Measurements from ENCODE around the gene METTL6. TPM values are rescaled to one million over a fixed set of nuclear protein-coding genes. Genes with fewer than 3 reads are reported as not detected.

METTL6 gene
- total and polyA plus RNA-seq, 12 donors: 6.2 to 34.2 (median 13.1) TPM

- Histone ChIP-seq H3K4me3 (no peak overlapping the region), H3K9me3 (replicated peaks in 1 of 3) (peaks cover 0 to 4% (median 0%) of the 10 kb centered on the region in 3 donors), H3K36me3 (replicated peaks in 1 of 2) (no peaks in the 10 kb centered on the region), H3K27ac (peak overlapping the region in 4 of 5 donors; percentile 50 to 83 (median 63)), H3K4me1 (replicated peaks in 1 of 2) (peaks cover 41 to 50% of the 10 kb centered on the region in 2 donors), H3K27me3 (no peaks in the 10 kb centered on the region)
- intact Hi-C loops (cut with DNase I): loop anchor here in 1 of 2 donors (10.0 kb wide), 1 partner anchor 120 kb away; no protein-coding TSS in a partner anchor
- 80 to 88% (median 87%) methylated on average over 4 of the region's 4 CpGs for WGBS, 4 donors
- DNase-seq: peak in 5 of 7 donors; percentile 10 to 55 (median 35)
- TF ChIP-seq POLR2A (IDR thresholded peaks at IDR 0.05) (no peak), CTCF (IDR thresholded peaks at IDR 0.05) (no peak)
Measured at GRCh38 chr3:15384510-15385237, 42.7 kb downstream of the METTL6 start.

GRCh38 chr3:15382405-15382923, 44.9 kb downstream of the METTL6 start:
- Histone ChIP-seq H3K36me3 (replicated peaks in 1 of 2) (no peaks in the 10 kb centered on the region), H3K4me1 (replicated peaks in 1 of 2) (peaks cover 38 to 48% of the 10 kb centered on the region in 2 donors), H3K27me3 (no peaks in the 10 kb centered on the region), H3K4me3 (no peak overlapping the region), H3K9me3 (replicated peaks in 1 of 3) (peaks cover 0 to 4% (median 0%) of the 10 kb centered on the region in 3 donors), H3K27ac (no peak overlapping the region)
- WGBS, 4 donors: 72 to 87% (median 80%) methylated on average over 3 of the region's 3 CpGs
- intact Hi-C loops (cut with DNase I): loop anchor here in 1 of 2 donors (10.0 kb wide), 1 partner anchor 118 kb away; no protein-coding TSS in a partner anchor
- DNase-seq: peak in 1 of 7 donors; percentile 34
- TF ChIP-seq CTCF (IDR thresholded peaks at IDR 0.05): no peak
- no peak for TF ChIP-seq POLR2A (IDR thresholded peaks at IDR 0.05)

- no peaks in the 10 kb centered on the region for H3K27me3 ChIP-seq
- no peak for TF ChIP-seq POLR2A (IDR thresholded peaks at IDR 0.05)
- no peak for TF ChIP-seq CTCF (IDR thresholded peaks at IDR 0.05)
- peaks cover 0 to under 1% (median 0%) of the 10 kb centered on the region in 3 donors for H3K9me3 ChIP-seq (replicated peaks in 1 of 3)
- H3K36me3 ChIP-seq (replicated peaks in 1 of 2): no peaks in the 10 kb centered on the region
- 52 to 62% (median 59%) methylated on average over 6 of the region's 6 CpGs for WGBS, 4 donors
- no peak overlapping the region for H3K4me3 ChIP-seq
- peak overlapping the region in 1 of 5 donors; percentile 6 for H3K27ac ChIP-seq
- intact Hi-C loops (cut with DNase I): loop anchor here in 1 of 2 donors (10.0 kb wide), 1 partner anchor 116 kb away; no protein-coding TSS in a partner anchor
- peaks cover 29 to 36% of the 10 kb centered on the region in 2 donors for H3K4me1 ChIP-seq (replicated peaks in 1 of 2)
- peak in 6 of 7 donors; percentile 50 to 69 (median 60) for DNase-seq
Measured at GRCh38 chr3:15380980-15381890, 46.1 kb downstream of the METTL6 start.

All from adrenal gland (tissue), 12 donors.